Measurements from ENCODE around the gene RABGEF1. TPM values are rescaled to one million over a fixed set of nuclear protein-coding genes. Genes with fewer than 3 reads are reported as not detected.

The RABGEF1 gene
- total RNA-seq (2021; fragmentation: NEBNext Ultra II Directional; extraction: Animal tissue kit (Norgen Biotek cat#: 25700)) (17.3 and 18.0 TPM in 2 replicates), polyA plus RNA-seq (2011; rRNA removed) (8.8 and 10.2 TPM in 2 replicates), polyA minus RNA-seq (2011; rRNA and poly(A)+ RNA removed) (28.8 and 35.9 TPM in 2 replicates)
- 12.7 TPM for polyA plus RNA-seq (2011; cell fraction: cytosol; rRNA removed)
- polyA plus RNA-seq (2011; cell fraction: nucleus; rRNA removed): 16.1 TPM
- 12.5 to 15.9 TPM (median 13.4 TPM) in 4 replicates for polyA plus RNA-seq (2012, experiment 1 of 2)
- 1.6 TPM for polyA plus RNA-seq (2012, experiment 2 of 2)
- 7.8 TPM for polyA plus RNA-seq (2013, experiment 1 of 2)
- 7.8 TPM for polyA plus RNA-seq (2013, experiment 2 of 2)
- polyA minus RNA-seq (2011; cell fraction: cytosol; rRNA and poly(A)+ RNA removed): 10.3 TPM
- polyA minus RNA-seq (2011; cell fraction: nucleus; rRNA and poly(A)+ RNA removed): 14.3 TPM
- long read RNA-seq, experiment 1, partial matches to known transcripts: 18 of 20 reads
- long read RNA-seq, experiment 1, other reads (novel, unspliced or antisense): 2 of 20 reads
- long read RNA-seq, experiment 2, partial matches to known transcripts: 1 of 3 reads
- long read RNA-seq, experiment 2, other reads (novel, unspliced or antisense): 0 of 3 reads

- Histone ChIP-seq H4K5ac (ENCODE audit: insufficient read length, low read depth, low read length) (peak within 1 kb of the TSS; percentile 80), H3K18ac (ENCODE audit: extremely low read depth, low read length) (peak within 1 kb of the TSS; percentile 60), H3K23me2 (ENCODE audit: low read depth, low read length) (peaks cover 3% of the 10 kb centered on the region; the same call in 1 of the 2 replicates), H2BK20ac (ENCODE audit: low read length) (no peak within 1 kb of the TSS), H3K27ac (ENCODE audit: low read depth, low read length) (peak within 1 kb of the TSS; percentile 87), H2AK5ac (ENCODE audit: low read depth, low read length) (no peak within 1 kb of the TSS), H4K20me1 (replicated peaks in 1 of 2; ENCODE audit: control insufficient read depth in 1 of 2, insufficient read depth in 2 of 2, low read length in 2 of 2) (peaks cover 0 to 2% of the 10 kb centered on the region in 2 experiments), H3K4me2 (ENCODE audit: insufficient read depth in 1 of 2, low read depth in 2 of 2, low read length in 2 of 2) (peak within 1 kb of the TSS; percentile 65 to 66), H3K79me2 (ENCODE audit: control insufficient read depth in 1 of 2, insufficient read depth in 2 of 2, low read length in 2 of 2) (peaks cover 3 to 34% of the 10 kb centered on the region in 2 experiments; a peak in 2 of 4 replicates), H3K4me1 (replicated peaks in 1 of 4; ENCODE audit: control insufficient read depth in 3 of 4, insufficient read depth in 4 of 4, low read length in 3 of 4) (no peaks in the 10 kb centered on the region; a peak in 1 of 7 replicates), H3K9ac (replicated peaks in 1 of 4; ENCODE audit: extremely low read depth in 1 of 4, low read depth in 3 of 4, low read length in 3 of 4) (peak within 1 kb of the TSS; percentile 80 to 92 (median 87)), H4K8ac (ENCODE audit: extremely low read depth, insufficient read depth, low read length) (peak within 1 kb of the TSS; percentile 84), H3K23ac (ENCODE audit: insufficient read length) (no peak within 1 kb of the TSS), H3K4ac (replicated peaks; ENCODE audit: insufficient read length, low read depth, low read length) (no peak within 1 kb of the TSS), H3K56ac (replicated peaks; ENCODE audit: insufficient read length, low read depth, low read length) (peak within 1 kb of the TSS; percentile 42), H2BK120ac (replicated peaks; ENCODE audit: low read depth, low read length) (no peak within 1 kb of the TSS), H4K91ac (replicated peaks; ENCODE audit: insufficient read length, low read length) (no peak within 1 kb of the TSS), H3K9me3 (ENCODE audit: insufficient read depth in 2 of 2, low read depth in 1 of 2, low read length in 1 of 2) (peaks cover 0 to 7% of the 10 kb centered on the region in 2 experiments; a peak in 1 of 4 replicates), H2BK12ac (ENCODE audit: low read depth, low read length) (no peak within 1 kb of the TSS), H3K27me3 (replicated peaks in 1 of 4; ENCODE audit: control insufficient read depth in 3 of 4, extremely low read depth in 1 of 4, insufficient read depth in 3 of 4, low read length in 3 of 4) (no peaks in the 10 kb centered on the region), H3K14ac (ENCODE audit: insufficient read length) (no peak within 1 kb of the TSS), H3K79me1 (ENCODE audit: low read depth, low read length) (no peaks in the 10 kb centered on the region; the same call in 1 of the 2 replicates), H3K36me3 (ENCODE audit: control insufficient read depth in 2 of 4, insufficient read depth in 4 of 4, low read length in 3 of 4) (0 out of 8 replicates have a peak, but pooled peaks cover 0 to 4% (median 0%) of the 10 kb centered on the region in 4 experiments), H2AFZ (ENCODE audit: low read length) (peak within 1 kb of the TSS; percentile 72; the same call in 1 of the 2 replicates), H3K4me3 (ENCODE audit: extremely low read depth in 1 of 4, insufficient read depth in 2 of 4, low read depth in 3 of 4, low read length in 4 of 4) (peak within 1 kb of the TSS; percentile 75 to 98 (median 78)), H2BK15ac (ENCODE audit: low read length) (no peak within 1 kb of the TSS), H2BK5ac (ENCODE audit: low read depth, low read length) (peak within 1 kb of the TSS; percentile 85)
- ChIA-PET CTCF (ENCODE audit: partially characterized antibody) (interaction anchor here (1.3 kb wide), 1 partner anchor 44 kb away, joined by 4 read pairs; no protein-coding TSS in a partner anchor), POLR2A (ENCODE audit: partially characterized antibody) (interaction anchor here (0.6 to 3.8 kb wide), 10 partner anchors 8 to 88 kb away, joined by 3 to 10 read pairs (median 4); no protein-coding TSS in a partner anchor)
- 2% methylated on average over 46 of the region's 85 CpGs; no CpG with 5 or more reads in 1 of the 2 experiments for WGBS, 2 experiments (ENCODE audit: extremely low coverage in 1 of 2, insufficient coverage in 1 of 2, insufficient read length in 1 of 2, insufficient replicate concordance in 2 of 2, low coverage in 1 of 2, low lambda C conversion rate in 2 of 2, missing lambda C conversion rate in 1 of 2)
- FAIRE-seq (no peak), DNase-seq (ENCODE audit: low read depth in 1 of 2, low spot score in 2 of 2) (peak; percentile 81 to 98)
- TF ChIP-seq HDAC2 (IDR thresholded peaks at IDR 0.05; ENCODE audit: borderline replicate concordance in 1 of 2, low read depth in 2 of 2, low read length in 2 of 2) (no peak), GABPA (IDR thresholded peaks at IDR 0.05; ENCODE audit: borderline replicate concordance, insufficient read depth, low read length) (peak; percentile 82; the same call in 1 of the 2 replicates), BRCA1 (IDR thresholded peaks at IDR 0.05; ENCODE audit: low read depth, low read length) (no peak), PHF8 (conservative IDR thresholded peaks at IDR 0.05; ENCODE audit: low read depth, low read length) (peak; percentile 84), MAFK (IDR thresholded peaks at IDR 0.05; ENCODE audit: low read depth, low read length) (no peak), EZH2 (IDR thresholded peaks at IDR 0.05; ENCODE audit: low read depth, low read length, severe bottlenecking) (no peak), TEAD4 (IDR thresholded peaks at IDR 0.05; ENCODE audit: low read depth, low read length) (no peak), SIN3A (conservative IDR thresholded peaks at IDR 0.05 in 1 of 2, IDR thresholded peaks at IDR 0.05 in 1 of 2; ENCODE audit: low read depth in 1 of 2, low read length in 2 of 2) (peak in 1 of 2 experiments; percentile 58; a peak in 1 of 4 replicates)
These were observed at the start of gene RABGEF1 for GRCh38 chr7:66740302-66740979. RABGEF1 (plus strand) TSS chr7:66740733; CDS start chr7:66771900, 31,167 bp downstream.
